HT-29 (cell line): Measurements from ENCODE around the gene EIF2A. TPM values are rescaled to one million over a fixed set of nuclear protein-coding genes. Genes with fewer than 3 reads are reported as not detected.
"Not testable (repeated sequence)": the region's sequence is repeated elsewhere in the genome, so short reads cannot be mapped to it uniquely, and the experiment has no call there.

Experiments
- DNase-seq: peaks from one replicate; pipeline ENCODE4 v3.0.0-alpha.2; 2015; ENCODE audit warnings: low spot score
- total RNA-seq: library from RNA; depleted of rRNA; stranded (reverse); fragments of >200 nt; shearing (Covaris generic); gene quantifications from 2 replicates; pipeline ENCODE4 v1.2.3, GENCODE V29; 2014

Gene EIF2A
- total RNA-seq, 1 experiment from 2014 or later = 94.5 TPM

DNA sequence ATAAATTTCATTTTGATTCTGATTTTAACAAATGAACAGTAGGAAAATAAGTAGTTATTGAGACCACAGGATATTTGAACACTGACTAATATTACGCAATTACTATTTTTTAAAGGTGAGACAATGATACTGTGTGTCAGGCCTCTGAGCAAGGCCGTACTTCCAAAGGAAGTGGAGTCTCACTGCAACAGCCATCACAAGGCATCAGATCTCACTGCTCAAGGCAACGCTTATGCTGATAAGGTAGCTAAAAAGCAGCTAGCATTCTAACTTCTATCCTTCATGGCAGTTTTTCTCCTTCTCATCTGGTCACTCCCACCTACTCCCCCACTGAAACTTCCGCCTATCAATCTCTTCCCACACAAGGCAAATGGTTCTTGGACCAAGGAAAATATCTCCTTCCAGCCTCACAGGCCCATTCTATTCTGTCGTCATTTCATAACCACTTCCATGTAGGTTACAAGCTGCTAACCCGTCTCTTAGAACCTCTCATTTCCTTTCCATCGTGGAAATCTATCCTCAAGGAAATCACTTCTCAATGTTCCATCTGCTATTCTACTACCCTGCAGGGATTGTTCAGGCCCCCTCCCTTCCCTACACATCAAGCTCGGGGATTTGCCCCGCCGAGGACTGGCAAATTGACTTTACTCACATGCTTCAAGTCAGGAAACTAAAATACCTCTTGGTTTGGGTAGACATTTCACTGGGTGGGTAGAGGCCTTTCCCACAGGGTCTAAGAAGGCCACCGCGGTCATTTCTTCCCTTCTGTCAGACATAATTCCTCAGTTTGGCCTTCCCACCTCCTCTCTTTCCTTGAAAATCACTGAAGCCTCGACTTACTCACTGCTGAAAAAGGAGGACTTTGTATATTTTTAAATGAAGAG is 54.3 kb downstream of the EIF2A start:
- DNase-seq = not testable (repeated sequence)

- DNase-seq = no peak
Measured at GRCh38 chr3:150602426-150603152, 56.0 kb downstream of the EIF2A start.

DNA sequence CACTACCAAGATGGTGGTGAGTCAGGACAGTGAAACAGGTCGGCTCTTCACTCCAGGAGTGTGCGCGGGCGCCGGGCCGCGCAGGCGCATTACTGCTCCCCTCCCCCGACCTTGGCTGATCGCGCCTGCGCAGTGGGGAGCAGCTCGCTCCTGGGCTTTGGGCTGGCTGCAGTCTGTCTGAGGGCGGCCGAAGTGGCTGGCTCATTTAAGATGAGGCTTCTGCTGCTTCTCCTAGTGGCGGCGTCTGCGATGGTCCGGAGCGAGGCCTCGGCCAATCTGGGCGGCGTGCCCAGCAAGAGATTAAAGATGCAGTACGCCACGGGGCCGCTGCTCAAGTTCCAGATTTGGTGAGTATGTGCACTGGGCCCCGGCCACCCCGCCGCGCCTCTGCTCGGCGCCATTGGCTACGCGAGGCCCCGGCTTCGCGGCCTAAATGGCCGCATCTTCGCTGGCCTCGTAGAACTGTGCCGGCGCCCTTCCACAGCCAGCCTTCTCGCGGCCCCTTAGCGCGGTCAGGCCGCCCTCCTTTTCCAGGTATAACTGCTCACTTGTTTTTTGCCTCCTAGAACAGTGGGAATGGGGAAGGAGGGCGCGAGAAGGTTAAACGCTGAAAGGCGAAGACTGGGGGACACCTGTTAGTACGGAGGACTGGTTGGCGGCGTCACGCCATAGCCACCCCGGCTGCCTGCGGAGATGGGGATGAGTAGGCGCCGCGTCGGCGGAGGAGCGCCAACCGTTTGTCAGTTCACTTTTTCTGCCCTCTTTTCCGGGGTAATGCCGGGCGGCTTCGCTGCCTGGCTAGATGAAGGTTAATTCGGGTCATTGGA is 56.8 kb downstream of the EIF2A start, which contains the start of gene SELENOT:
Gene SELENOT (plus strand): TSS at position 169 of the 827 bp plus-strand sequence. CDS start 42 bp downstream, at position 211.
- peak; percentile 99 for DNase-seq

DNA sequence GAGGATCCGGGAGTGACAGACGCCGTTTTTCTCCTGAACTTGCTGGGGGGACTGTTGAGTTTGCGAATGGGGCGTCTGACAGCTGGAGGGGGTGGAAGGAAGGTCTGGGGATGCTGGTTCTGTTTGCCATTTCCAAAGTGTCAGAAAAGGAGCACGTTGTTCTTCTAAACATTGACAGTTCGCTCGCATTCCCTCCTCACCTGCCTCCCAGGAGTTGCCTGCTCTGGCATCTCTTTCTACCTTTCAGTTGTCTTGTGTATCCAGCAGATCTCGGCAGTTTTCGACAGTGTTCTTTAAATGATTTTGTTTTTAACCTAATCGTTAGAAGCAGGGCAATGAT is 57.4 kb downstream of the EIF2A start:
- peak; percentile 61 for DNase-seq

GRCh38 chr3:150605998-150606641 is 59.5 kb downstream of the EIF2A start:
- DNase-seq = no peak

DNA sequence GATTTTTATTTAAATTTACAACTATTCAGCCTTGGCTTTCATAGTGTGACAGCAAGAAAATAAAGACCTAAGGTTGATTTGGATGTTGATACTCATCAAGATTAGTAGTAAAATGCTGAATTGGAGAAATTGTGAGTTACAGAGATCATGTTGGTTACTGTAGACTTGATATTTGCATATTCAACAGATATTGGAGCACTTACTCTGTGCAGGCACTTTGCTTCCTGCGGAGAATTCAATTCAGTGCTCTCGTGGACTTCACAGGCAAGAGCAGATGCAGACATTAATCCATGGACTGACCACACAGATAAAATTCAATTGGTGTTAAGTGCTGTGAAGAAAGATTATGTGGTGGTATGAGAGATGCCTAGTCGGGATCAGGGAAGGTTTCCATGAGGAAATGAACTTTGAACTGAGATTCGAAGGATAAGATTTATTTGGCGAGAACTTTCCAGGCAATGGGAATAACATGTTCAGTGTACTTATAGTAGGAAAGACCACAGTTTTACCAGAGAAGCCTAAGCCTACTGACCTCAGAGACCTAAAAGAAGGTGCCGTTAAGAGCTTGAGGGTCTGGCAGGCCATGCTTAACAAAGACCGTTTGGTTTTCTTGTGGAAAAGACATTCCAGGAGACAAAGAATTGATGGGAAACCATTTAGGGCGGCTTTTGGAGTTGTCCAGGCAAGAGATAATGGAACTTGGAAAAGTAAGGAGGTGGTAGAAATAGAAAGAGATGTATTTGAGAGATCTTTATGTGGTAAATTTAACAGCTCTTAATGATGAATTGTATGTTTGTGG is 60.9 kb downstream of the EIF2A start:
- peak; percentile 31 for DNase-seq

- no peak for DNase-seq
Measured at GRCh38 chr3:150609988-150610387, 63.4 kb downstream of the EIF2A start.

DNA sequence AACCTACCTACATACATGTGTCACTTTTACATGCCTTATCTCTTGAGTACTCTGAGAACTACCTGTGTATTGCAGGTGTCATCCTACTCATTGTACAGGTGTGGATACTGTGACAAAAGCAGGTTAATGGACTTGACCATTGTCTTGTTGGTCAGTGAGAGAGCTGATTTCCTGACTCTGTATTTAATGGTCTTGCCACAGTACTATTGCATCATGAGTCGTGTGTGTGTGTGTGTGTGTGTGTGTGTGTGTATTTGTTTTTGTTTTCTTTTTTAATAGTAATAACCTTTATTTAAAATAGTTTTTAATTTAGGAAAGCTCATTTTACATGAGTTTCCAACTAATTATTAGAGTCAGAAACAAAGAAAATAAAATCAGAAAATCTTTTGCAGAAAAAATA is 64.2 kb downstream of the EIF2A start:
- no peak for DNase-seq

- DNase-seq = no peak
Measured at GRCh38 chr3:150611666-150612065, 65.1 kb downstream of the EIF2A start.

GRCh38 chr3:150612494-150612893 is 65.9 kb downstream of the EIF2A start:
- DNase-seq = no peak

- DNase-seq = no peak
Measured at GRCh38 chr3:150613034-150613433, 66.4 kb downstream of the EIF2A start.

GRCh38 chr3:150613709-150614480 is 67.3 kb downstream of the EIF2A start:
- DNase-seq = no peak

DNA sequence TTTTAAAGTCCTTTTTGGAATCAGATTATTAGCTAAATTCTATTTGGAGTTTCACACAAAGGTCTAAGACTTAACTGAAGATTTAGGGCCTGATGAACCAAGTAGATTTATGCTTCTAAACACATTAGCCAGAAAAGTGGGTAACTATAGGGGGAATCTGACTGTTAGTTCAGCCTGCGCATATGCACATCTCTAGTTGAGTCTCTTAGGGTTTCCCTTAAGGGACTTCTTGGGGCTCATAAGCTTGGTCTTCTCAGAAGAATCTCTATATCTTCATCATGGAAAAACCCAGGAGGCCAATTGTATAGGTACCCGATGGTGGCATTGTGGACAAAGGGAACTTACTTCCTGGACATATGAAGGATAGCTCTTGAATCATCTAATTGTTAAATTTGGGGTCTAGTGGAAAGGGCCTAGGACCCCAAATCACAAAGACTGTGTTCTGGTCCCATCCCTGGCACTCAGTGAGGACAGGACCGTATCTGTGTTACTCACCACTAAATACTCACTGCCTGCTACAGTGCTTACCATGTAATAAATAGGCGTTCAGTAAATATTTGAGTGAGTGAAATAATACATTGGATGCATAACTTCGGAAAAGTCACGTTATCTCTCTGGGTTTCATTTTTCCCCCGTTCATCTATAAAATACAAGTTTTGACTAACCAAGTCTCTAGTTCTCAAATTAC is 73.6 kb downstream of the EIF2A start:
- DNase-seq = no peak

DNA sequence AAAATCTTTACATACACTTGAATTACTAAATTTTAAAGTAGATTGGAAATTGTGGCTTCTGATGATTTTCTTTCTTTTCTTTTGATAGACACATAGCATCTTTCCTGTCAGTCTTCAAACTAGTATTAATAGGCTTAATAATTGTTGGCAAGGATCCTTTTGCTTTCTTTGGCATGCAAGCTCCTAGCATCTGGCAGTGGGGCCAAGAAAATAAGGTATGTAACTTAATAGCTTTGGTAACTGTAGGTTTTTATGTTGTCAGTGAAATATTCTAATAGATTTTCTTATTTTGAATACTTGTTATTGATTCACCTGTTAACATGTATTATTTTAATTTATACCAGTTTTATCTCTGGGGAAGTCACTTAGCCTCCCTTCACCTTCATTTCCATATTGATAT is 76.4 kb downstream of the EIF2A start:
- not testable (repeated sequence) for DNase-seq

DNA sequence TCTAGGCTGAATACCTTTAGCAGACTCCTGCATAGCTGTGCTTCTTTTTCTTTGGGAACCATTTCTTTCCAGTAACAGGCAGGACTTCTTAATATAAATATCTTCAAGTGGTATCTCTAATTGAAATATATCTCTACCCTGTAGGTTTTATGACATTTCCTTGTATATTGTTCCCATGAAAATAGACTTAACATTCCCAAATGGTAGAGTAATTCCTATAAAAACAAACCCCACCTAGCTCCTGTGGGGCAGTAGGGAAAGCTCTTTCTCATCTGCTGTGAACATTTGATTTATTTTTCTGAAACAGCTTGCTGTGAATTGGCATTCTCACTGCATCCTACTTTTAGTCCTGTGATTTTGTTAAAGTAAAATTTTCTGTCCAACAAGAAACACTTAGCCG is 77.4 kb downstream of the EIF2A start:
- DNase-seq = no peak

DNA sequence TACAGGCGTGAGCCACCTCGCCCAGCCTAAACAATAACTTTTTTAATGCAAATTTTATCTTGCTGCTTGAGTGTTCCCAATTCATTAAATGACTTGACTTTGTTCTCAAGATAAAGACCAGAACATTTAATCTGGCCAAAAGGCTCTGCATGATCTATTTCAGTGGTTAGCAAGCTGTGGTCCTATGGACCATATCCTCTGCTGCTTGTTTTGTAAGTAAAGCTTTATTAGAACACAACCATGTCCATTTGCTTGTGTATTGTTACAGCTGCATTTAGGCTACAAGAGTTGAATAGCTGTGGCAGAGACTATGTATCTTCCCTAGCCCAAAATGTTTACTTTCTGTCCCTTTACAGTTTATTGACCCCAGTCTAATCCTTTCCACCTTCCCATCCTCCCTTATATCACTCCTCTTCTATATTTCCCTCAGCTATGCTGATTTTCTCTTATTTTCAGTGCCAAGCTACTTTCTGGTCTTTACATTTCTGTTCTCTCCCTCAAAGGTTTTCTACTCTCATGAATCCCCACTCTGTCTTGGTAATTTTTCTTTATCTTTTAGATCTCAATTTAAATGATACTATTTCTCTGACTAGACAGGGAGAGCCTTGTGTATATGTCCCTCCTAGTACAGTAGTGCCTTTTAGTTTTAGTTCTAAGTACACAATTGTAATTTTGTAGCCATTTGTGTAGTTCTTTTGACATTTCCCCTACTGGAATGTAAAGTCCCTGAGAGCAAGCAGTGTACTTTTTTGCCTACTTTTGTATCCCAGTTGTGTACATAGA is 79.8 kb downstream of the EIF2A start:
- DNase-seq = no peak

GRCh38 chr3:150627557-150627956 is 81.0 kb downstream of the EIF2A start:
- no peak for DNase-seq

DNA sequence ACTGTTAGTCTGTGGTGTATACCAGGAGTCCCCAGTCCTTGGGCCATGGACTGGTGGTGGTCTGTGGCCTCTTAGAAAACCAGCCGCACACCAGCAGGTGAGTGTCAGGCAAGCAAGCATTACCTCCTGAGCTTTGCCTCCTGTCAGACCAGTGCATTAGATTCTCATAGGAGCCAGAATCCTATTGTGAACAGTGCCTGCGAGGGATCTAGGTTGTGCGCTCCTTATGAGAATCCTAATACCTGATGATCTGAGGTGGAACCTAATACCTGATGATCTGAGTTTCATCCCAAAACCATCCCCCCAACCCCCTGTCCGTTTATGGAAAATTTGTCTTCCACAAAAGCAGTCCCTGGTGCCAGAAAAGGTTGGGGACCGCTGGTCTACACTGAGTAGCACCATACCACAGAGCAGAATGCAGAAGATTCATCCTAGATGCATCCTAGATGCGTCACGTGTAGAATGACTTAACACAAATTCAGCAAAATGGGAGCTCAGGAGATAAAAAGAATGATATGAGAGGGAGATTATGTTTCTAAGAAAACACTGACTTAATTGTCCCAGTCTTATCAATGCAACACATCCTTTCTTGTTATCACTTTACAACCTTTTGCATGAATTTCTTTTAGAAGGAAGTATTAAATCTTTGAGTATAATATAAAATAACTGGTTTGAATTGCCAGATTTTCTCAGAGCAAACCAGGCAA is 85.1 kb downstream of the EIF2A start:
- no peak for DNase-seq
